Measurements from ENCODE around the gene PPBP. TPM values are rescaled to one million over a fixed set of nuclear protein-coding genes. Genes with fewer than 3 reads are reported as not detected.
"Not testable (repeated sequence)": the region's sequence is repeated elsewhere in the genome, so short reads cannot be mapped to it uniquely, and the experiment has no call there.

Gene PPBP
- total RNA-seq, 1 donor = not detected

DNA sequence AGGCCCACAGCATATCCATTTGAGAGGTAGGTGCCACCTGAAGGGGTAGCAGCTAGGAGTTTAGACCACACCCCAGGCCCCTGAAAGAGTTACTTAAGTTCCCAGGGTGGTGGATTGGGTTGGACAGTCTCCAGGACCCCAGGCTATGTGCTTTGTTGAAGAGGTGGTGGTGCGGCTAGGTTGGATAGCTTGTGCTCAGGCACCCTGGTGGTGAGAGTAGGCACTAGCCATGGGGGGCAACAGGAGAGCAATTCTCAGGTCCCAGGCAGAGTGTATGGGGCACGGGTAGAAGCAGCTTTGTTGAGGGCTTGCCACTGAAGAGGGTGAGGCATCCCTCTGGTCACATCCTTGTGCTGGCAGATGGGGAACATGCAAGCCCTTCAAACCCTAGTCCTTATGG, 11.8 kb downstream of the PPBP start:
- no peak for DNase-seq (ENCODE audit: low read depth)
- H3K4me3 ChIP-seq (ENCODE audit: low read depth, low read length) = no peak overlapping the region
- TF ChIP-seq, protein P1, sequence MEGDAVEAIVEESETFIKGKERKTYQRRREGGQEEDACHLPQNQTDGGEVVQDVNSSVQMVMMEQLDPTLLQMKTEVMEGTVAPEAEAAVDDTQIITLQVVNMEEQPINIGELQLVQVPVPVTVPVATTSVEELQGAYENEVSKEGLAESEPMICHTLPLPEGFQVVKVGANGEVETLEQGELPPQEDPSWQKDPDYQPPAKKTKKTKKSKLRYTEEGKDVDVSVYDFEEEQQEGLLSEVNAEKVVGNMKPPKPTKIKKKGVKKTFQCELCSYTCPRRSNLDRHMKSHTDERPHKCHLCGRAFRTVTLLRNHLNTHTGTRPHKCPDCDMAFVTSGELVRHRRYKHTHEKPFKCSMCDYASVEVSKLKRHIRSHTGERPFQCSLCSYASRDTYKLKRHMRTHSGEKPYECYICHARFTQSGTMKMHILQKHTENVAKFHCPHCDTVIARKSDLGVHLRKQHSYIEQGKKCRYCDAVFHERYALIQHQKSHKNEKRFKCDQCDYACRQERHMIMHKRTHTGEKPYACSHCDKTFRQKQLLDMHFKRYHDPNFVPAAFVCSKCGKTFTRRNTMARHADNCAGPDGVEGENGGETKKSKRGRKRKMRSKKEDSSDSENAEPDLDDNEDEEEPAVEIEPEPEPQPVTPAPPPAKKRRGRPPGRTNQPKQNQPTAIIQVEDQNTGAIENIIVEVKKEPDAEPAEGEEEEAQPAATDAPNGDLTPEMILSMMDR (IDR thresholded peaks at IDR 0.05; ENCODE audit: insufficient read depth, low read depth, low read length) = no peak

DNA sequence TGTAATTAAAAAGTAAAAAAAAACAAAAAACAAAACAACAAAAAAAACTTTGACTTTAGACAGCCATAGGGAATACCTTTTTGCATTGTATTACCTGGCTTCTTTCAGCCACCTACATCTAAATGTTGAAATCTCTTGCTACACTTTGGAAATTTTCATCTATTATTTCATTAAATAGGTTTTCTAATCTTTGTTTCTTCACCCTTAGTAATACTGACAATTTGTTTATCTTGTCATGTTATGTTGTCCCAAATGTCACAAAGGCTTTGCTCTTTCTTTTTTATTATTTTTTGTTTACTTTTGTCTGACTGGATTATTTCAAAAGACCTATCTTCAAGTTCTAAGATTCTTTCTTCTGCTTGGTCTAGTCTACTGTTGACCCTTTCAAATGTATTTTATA, 13.6 kb downstream of the PPBP start:
- TF ChIP-seq, protein P1 (IDR thresholded peaks at IDR 0.05; ENCODE audit: insufficient read depth, low read depth, low read length) = no peak

DNA sequence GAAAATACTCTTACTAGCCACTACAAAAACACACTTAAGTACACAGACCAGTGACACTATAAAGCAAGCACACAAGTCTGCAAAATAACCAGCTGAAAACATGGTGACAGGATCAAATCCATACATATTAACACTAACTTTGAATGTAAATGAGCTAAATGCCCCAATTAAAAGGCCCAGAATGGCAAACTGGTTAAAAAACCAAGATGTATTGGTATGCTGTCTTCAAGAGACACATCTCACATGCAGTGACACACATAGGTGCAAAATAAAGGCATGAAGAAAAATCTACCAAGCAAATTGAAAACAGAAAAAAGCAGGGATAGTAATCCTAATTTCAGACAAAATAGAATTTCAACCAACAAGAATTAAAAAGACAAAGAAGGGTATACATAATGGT, 17.0 kb downstream of the PPBP start:
- TF ChIP-seq, protein P1 (IDR thresholded peaks at IDR 0.05; ENCODE audit: insufficient read depth, low read depth, low read length) = no peak
- no peak for DNase-seq (ENCODE audit: low read depth)

More for the DNA sequence above, 13.6 kb downstream of the PPBP start:
- DNase-seq (ENCODE audit: low read depth) = no peak
- H3K4me3 ChIP-seq (ENCODE audit: low read depth, low read length) = no peak overlapping the region

DNA sequence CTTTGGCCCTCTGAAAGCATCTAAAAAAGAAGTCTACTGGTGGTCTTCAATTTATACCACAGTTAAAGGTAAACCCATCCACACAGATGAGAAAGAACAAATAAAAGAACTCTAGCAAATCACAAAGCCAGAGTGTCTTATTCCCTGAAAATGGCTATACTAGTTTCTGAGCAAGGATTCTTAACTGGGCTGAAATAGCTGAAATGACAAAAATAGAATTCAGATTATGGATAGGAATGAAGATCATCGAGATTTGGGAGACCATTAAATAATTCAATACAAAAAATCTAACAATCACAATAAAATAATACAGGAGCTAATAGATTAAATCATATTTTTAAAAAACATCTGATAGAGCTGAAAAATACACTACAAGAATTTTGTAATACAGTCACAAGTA, 18.0 kb downstream of the PPBP start:
- H3K4me3 ChIP-seq (ENCODE audit: low read depth, low read length) = no peak overlapping the region
- no peak for DNase-seq (ENCODE audit: low read depth)
- TF ChIP-seq, protein P1 (IDR thresholded peaks at IDR 0.05; ENCODE audit: insufficient read depth, low read depth, low read length) = no peak

More for the DNA sequence above, 17.0 kb downstream of the PPBP start:
- H3K4me3 ChIP-seq (ENCODE audit: low read depth, low read length) = no peak overlapping the region

DNA sequence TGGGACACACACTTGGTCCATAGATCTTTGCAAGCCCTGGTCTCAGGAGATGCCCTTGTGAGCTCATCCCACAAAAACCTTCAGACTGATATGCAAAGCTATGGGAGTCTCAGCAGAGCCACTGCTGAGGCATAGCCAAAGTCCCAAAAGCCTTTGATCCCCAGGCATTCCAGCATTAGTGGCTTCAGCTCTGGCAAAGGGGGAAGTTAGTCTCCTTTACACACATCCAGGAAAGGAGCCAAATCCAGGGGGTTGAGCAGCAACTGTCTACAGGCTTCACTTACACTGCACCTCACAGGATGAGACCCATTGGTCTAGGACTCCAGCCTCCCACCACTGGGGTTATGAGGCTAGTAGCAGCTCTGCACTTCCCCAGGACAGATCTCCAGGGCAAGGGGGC, 20.1 kb downstream of the PPBP start:
- DNase-seq (ENCODE audit: low read depth) = no peak
- TF ChIP-seq, protein P1 (IDR thresholded peaks at IDR 0.05; ENCODE audit: insufficient read depth, low read depth, low read length) = no peak
- H3K4me3 ChIP-seq (ENCODE audit: low read depth, low read length) = no peak overlapping the region

DNA sequence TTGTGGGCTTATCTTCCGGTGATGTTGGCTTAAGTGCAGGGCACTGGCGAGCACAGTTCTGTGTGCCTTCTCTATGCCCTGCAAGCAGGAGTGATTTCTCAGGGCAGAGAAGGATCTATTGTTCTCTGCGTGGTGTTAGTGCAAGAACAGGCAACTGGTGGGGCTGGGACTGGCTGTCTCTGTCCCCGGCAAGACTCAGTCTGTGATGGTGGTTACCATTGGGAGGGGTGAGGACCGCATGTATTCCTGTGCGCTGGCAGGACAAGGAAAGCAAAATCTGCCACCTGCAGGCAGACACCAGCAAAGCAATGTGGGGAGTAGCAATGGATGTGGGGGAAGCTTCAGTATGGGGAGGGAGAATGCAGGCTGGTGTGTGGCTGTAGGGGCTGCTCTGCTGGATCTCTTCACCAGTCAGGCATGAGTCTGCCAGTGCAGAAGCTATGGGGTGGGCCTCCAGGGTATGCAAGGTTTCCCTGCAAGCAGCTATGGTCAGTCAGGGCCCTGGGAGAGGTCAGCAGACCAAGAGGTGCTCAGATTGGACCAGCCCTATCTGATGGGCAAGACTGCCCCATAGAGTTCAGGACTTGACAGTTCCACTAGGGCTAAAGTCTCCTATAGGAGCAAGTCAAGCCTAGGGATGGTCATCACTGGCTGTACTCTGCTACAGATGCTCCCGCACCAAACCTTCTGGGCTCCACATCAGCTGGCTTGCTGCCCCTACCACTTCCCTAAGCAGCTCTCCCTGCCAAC, 23.0 kb downstream of the PPBP start:
- DNase-seq (ENCODE audit: low read depth) = peak; percentile 13
- H3K4me3 ChIP-seq (ENCODE audit: low read depth, low read length) = no peak overlapping the region
- TF ChIP-seq, protein P1 (IDR thresholded peaks at IDR 0.05; ENCODE audit: insufficient read depth, low read depth, low read length) = peak; percentile 42

DNA sequence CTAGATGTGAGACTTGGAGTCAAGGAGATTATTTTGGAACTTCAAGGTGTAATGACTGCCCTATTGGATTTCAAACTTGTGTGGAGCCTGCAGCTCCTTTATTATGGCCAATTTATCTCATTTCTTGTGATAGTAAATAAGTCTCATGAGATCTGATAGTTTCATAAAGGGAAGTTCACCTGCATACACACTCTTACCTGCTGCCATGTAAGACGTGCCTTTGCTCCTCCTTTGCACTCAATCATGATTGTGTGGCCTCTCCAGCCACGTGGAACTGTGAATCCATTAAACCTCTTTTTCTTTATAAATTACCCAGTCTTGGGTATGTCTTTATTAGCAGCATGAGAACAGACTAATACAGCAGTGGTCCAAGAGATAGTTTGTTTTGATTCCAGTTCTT, 25.3 kb downstream of the PPBP start:
- DNase-seq (ENCODE audit: low read depth) = no peak
- H3K4me3 ChIP-seq (ENCODE audit: low read depth, low read length) = no peak overlapping the region
- TF ChIP-seq, protein P1 (IDR thresholded peaks at IDR 0.05; ENCODE audit: insufficient read depth, low read depth, low read length) = no peak

DNA sequence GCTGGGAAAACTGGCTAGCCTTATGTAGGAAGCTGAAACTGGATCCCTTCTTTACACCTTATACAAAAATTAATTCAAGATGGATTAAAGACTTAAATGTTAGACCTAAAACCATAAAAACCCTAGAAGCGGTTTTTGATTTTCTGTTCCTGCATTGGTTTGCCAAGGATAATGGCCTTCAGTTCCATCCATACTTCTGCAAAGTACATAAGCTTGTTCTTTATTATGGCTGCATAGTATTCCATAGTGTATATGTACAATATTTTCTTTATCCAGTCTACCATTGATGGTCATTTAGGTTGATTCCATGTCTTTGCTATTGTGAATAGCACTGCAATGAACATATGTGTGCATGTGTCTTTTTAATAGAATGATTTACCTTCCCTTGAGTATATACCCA, 28.9 kb downstream of the PPBP start:
- H3K4me3 ChIP-seq (ENCODE audit: low read depth, low read length); DNase-seq (ENCODE audit: low read depth): not testable (repeated sequence)
